Measurements from ENCODE around the gene ACTL7B.

ACTL7B gene

DNA sequence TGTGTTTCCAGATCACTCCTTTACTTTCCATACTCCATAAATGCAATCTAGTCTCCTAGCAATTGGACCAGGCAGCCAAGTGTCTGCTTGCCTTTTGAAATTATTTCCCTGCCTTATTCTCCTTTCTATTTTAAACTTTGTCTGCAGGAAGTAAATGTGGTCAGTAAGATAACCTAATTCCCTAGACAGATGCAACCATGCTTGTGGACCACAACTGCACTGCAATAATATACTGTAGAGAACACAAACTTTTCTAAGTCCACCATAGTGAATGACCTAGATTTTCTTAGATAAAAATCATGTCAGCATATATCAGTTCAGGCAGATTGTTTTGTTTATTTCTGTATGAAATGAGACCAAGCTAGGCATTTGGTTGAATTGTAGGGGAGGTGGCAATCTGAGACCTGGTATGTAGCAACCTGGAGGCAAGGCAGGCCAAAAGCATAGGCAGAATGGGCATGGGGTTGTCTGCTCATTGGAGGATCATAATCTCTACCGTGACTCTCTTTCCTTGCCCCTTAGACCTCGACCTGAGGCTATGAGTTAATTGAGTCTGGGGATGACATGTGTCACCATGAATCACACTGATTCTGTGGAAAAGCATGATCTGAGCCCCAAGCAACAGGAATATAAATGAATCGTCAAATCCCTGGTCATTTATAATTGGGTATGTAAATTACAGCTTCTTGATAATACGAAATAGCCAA, 20.7 kb downstream of the ACTL7B start:
- H3K9me3 ChIP-seq (ENCODE audit: control insufficient read depth, low read length): no peaks in the 10 kb centered on the region
- 92 to 97% methylated on average over 4 of the region's 4 CpGs for WGBS, 2 experiments

DNA sequence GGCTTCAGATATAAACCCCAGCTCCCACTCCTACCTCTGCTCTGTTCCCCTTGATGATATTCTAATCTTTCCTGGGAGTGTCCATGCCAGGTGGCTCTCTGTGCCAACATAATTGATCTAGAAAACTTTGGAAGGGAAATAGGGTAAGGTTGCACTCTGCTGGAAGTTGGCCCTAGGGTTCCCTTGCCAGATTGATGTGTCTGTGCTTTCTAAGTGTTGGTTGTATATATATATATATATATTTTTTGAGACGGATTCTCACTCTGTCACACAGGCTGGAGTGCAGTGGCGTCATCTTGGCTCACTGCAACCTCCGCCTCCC, 23.6 kb downstream of the ACTL7B start:
- H3K4me1 ChIP-seq (ENCODE audit: control insufficient read depth, insufficient read depth, low read length): peaks cover 7% of the 10 kb centered on the region
- WGBS, 2 experiments: 92 to 97% methylated on average over 3 of the region's 3 CpGs

More for the DNA sequence above, 20.7 kb downstream of the ACTL7B start:
- Histone ChIP-seq H3K36me3 (ENCODE audit: control insufficient read depth, insufficient read depth, low read length) (no peaks in the 10 kb centered on the region), H3K4me3 (ENCODE audit: insufficient read depth, low read depth, low read length) (no peak overlapping the region), H3K27ac (ENCODE audit: insufficient read depth, low read depth, low read length, poor library complexity, severe bottlenecking) (no peak overlapping the region), H3K4me1 (ENCODE audit: control insufficient read depth, insufficient read depth, low read length) (peaks cover 7% of the 10 kb centered on the region), H3K27me3 (ENCODE audit: control insufficient read depth, insufficient read depth, low read length, poor library complexity, severe bottlenecking) (no peaks in the 10 kb centered on the region)

GRCh38 chr9:108831496-108832178, 24.1 kb downstream of the ACTL7B start:
- no peak overlapping the region for H3K4me3 ChIP-seq (ENCODE audit: insufficient read depth, low read depth, low read length)
- H3K36me3 ChIP-seq (ENCODE audit: control insufficient read depth, insufficient read depth, low read length): no peaks in the 10 kb centered on the region
- no peaks in the 10 kb centered on the region for H3K9me3 ChIP-seq (ENCODE audit: control insufficient read depth, low read length)
- 96% methylated on average over 1 of the region's 1 CpG for WGBS, 2 experiments
- peaks cover 7% of the 10 kb centered on the region for H3K4me1 ChIP-seq (ENCODE audit: control insufficient read depth, insufficient read depth, low read length)
- H3K27ac ChIP-seq (ENCODE audit: insufficient read depth, low read depth, low read length, poor library complexity, severe bottlenecking): no peak overlapping the region
- no peaks in the 10 kb centered on the region for H3K27me3 ChIP-seq (ENCODE audit: control insufficient read depth, insufficient read depth, low read length, poor library complexity, severe bottlenecking)

More for the DNA sequence above, 23.6 kb downstream of the ACTL7B start:
- H3K9me3 ChIP-seq (ENCODE audit: control insufficient read depth, low read length): no peaks in the 10 kb centered on the region
- no peak overlapping the region for H3K27ac ChIP-seq (ENCODE audit: insufficient read depth, low read depth, low read length, poor library complexity, severe bottlenecking)
- H3K36me3 ChIP-seq (ENCODE audit: control insufficient read depth, insufficient read depth, low read length): no peaks in the 10 kb centered on the region
- no peaks in the 10 kb centered on the region for H3K27me3 ChIP-seq (ENCODE audit: control insufficient read depth, insufficient read depth, low read length, poor library complexity, severe bottlenecking)
- H3K4me3 ChIP-seq (ENCODE audit: insufficient read depth, low read depth, low read length): no peak overlapping the region

DNA sequence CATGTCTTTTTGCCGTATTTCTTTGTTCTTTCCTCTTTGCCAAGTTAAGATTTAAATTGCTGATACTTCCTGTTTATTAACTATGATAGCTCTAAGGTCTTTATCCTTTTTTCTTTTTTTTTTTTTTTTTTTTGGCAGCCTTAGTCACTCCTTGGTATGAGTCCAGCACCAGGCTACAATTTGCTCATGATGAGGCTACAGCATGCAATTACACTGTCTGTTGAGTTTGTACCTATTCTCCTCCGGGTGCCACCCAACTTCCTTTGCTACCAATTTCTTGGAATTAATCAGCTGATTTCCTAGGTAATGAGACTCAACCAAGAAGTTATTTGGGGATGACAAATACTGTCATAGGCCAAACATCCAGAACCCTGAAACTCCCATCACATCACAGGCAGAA, 25.5 kb downstream of the ACTL7B start:
- no peak overlapping the region for H3K27ac ChIP-seq (ENCODE audit: insufficient read depth, low read depth, low read length, poor library complexity, severe bottlenecking)
- no peaks in the 10 kb centered on the region for H3K36me3 ChIP-seq (ENCODE audit: control insufficient read depth, insufficient read depth, low read length)
- H3K4me3 ChIP-seq (ENCODE audit: insufficient read depth, low read depth, low read length): no peak overlapping the region
- H3K9me3 ChIP-seq (ENCODE audit: control insufficient read depth, low read length): no peaks in the 10 kb centered on the region
- H3K4me1 ChIP-seq (ENCODE audit: control insufficient read depth, insufficient read depth, low read length): no peaks in the 10 kb centered on the region
- WGBS, 2 experiments: 92 to 94% methylated on average over 2 of the region's 2 CpGs
- no peaks in the 10 kb centered on the region for H3K27me3 ChIP-seq (ENCODE audit: control insufficient read depth, insufficient read depth, low read length, poor library complexity, severe bottlenecking)

GRCh38 chr9:108823829-108824228, 32.0 kb downstream of the ACTL7B start:
- Histone ChIP-seq H3K27ac (ENCODE audit: insufficient read depth, low read depth, low read length, poor library complexity, severe bottlenecking) (no peak overlapping the region), H3K27me3 (ENCODE audit: control insufficient read depth, insufficient read depth, low read length, poor library complexity, severe bottlenecking) (no peaks in the 10 kb centered on the region)
- 91 to 93% methylated on average over 3 of the region's 3 CpGs for WGBS, 2 experiments

DNA sequence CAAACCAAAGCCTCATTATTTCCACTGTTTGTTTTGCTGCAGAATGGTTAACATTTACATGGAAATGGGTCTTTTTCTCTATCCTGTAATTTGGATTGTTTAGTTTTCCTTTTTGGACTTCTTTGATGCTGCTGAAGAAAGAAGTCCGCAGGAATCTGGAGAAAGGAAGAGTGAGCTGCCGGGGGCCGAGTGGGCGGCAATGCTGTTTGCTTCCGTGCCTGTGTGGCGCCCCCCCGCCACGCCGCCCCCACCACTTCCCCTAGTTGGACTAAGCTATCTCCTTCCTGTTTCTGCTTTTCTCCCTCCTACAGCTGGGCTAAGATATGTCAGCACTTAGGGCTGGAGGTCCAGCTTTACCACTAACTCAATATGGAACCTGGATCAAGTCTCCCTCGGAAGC, 39.7 kb downstream of the ACTL7B start:
- no peaks in the 10 kb centered on the region for H3K4me1 ChIP-seq (ENCODE audit: control insufficient read depth, insufficient read depth, low read length)
- no peak overlapping the region for H3K4me3 ChIP-seq (ENCODE audit: insufficient read depth, low read depth, low read length)
- H3K36me3 ChIP-seq (ENCODE audit: control insufficient read depth, insufficient read depth, low read length): no peaks in the 10 kb centered on the region
- WGBS, 2 experiments: 63 to 65% methylated on average over 10 of the region's 10 CpGs
- H3K27ac ChIP-seq (ENCODE audit: insufficient read depth, low read depth, low read length, poor library complexity, severe bottlenecking): no peak overlapping the region
- H3K27me3 ChIP-seq (ENCODE audit: control insufficient read depth, insufficient read depth, low read length, poor library complexity, severe bottlenecking): no peaks in the 10 kb centered on the region
- no peaks in the 10 kb centered on the region for H3K9me3 ChIP-seq (ENCODE audit: control insufficient read depth, low read length)

More at GRCh38 chr9:108823829-108824228, 32.0 kb downstream of the ACTL7B start:
- no peaks in the 10 kb centered on the region for H3K4me1 ChIP-seq (ENCODE audit: control insufficient read depth, insufficient read depth, low read length)
- H3K9me3 ChIP-seq (ENCODE audit: control insufficient read depth, low read length): no peaks in the 10 kb centered on the region
- no peaks in the 10 kb centered on the region for H3K36me3 ChIP-seq (ENCODE audit: control insufficient read depth, insufficient read depth, low read length)
- H3K4me3 ChIP-seq (ENCODE audit: insufficient read depth, low read depth, low read length): no peak overlapping the region

DNA sequence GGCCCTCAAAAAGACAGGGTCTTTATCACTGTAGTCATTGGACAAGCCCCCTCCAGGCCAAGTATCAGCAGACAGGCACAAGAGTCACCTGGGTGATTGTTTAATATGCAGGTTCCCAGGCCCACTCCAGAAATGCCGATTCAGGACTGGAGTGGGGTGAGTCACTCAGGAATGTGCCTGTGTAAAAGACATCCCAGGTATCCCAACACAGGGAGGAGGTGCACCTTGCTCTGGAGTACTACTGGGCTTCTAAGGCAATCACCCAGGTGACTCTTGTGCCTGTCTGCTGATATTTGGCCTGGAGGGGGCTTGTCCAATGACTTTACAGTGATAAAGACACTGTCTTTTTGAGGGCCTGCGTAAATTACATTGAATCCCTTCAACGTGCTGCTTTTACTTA, 40.6 kb downstream of the ACTL7B start:
- Histone ChIP-seq H3K27ac (ENCODE audit: insufficient read depth, low read depth, low read length, poor library complexity, severe bottlenecking) (no peak overlapping the region), H3K4me1 (ENCODE audit: control insufficient read depth, insufficient read depth, low read length) (no peaks in the 10 kb centered on the region), H3K36me3 (ENCODE audit: control insufficient read depth, insufficient read depth, low read length) (no peaks in the 10 kb centered on the region), H3K27me3 (ENCODE audit: control insufficient read depth, insufficient read depth, low read length, poor library complexity, severe bottlenecking) (no peaks in the 10 kb centered on the region), H3K4me3 (ENCODE audit: insufficient read depth, low read depth, low read length) (no peak overlapping the region), H3K9me3 (ENCODE audit: control insufficient read depth, low read length) (no peaks in the 10 kb centered on the region)
- WGBS, 2 experiments: 88 to 91% methylated on average over 3 of the region's 3 CpGs

- Histone ChIP-seq H3K9me3 (ENCODE audit: control insufficient read depth, low read length) (no peaks in the 10 kb centered on the region), H3K4me3 (ENCODE audit: insufficient read depth, low read depth, low read length) (no peak overlapping the region), H3K4me1 (ENCODE audit: control insufficient read depth, insufficient read depth, low read length) (no peaks in the 10 kb centered on the region), H3K27ac (ENCODE audit: insufficient read depth, low read depth, low read length, poor library complexity, severe bottlenecking) (no peak overlapping the region), H3K36me3 (ENCODE audit: control insufficient read depth, insufficient read depth, low read length) (no peaks in the 10 kb centered on the region), H3K27me3 (ENCODE audit: control insufficient read depth, insufficient read depth, low read length, poor library complexity, severe bottlenecking) (no peaks in the 10 kb centered on the region)
- WGBS, 2 experiments: 90 to 94% methylated on average over 2 of the region's 2 CpGs
Measured at GRCh38 chr9:108813951-108814601, 41.7 kb downstream of the ACTL7B start.

DNA sequence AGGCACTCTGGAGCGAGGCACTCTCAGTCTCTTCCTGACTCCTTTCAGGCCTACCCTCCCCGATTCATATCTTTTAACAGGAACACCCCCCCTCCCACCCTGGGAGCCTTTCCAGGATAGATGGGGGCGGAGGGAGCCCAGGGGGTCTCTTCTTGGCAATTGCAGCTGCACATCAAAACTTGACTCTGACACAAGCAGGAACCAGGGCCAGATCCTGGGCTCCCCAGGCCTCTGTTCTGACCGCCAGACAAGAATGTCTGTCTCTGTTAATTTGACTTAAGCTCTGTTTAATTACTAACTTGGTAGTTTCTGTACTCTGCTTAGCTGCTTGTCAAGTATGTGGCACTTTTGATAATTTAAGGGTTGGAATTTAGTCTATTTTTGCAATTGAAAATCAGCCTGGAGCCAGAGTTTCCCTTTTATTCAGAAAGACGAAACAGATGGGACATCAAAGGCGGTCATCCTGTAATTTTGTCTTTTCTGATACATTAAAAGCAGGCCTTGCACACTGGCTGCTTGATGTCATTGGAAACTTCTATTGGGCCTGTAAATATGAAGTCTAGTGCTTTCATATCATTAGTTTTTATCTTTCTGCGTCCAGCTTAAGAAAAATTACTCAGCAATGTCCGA, 43.3 kb downstream of the ACTL7B start:
- H3K9me3 ChIP-seq (ENCODE audit: control insufficient read depth, low read length): no peaks in the 10 kb centered on the region
- H3K27me3 ChIP-seq (ENCODE audit: control insufficient read depth, insufficient read depth, low read length, poor library complexity, severe bottlenecking): no peaks in the 10 kb centered on the region
- 84 to 91% methylated on average over 8 of the region's 8 CpGs for WGBS, 2 experiments
- H3K27ac ChIP-seq (ENCODE audit: insufficient read depth, low read depth, low read length, poor library complexity, severe bottlenecking): no peak overlapping the region
- H3K36me3 ChIP-seq (ENCODE audit: control insufficient read depth, insufficient read depth, low read length): no peaks in the 10 kb centered on the region
- no peaks in the 10 kb centered on the region for H3K4me1 ChIP-seq (ENCODE audit: control insufficient read depth, insufficient read depth, low read length)
- H3K4me3 ChIP-seq (ENCODE audit: insufficient read depth, low read depth, low read length): no peak overlapping the region

GRCh38 chr9:108811944-108812343, 43.8 kb downstream of the ACTL7B start:
- Histone ChIP-seq H3K9me3 (ENCODE audit: control insufficient read depth, low read length) (no peaks in the 10 kb centered on the region), H3K4me1 (ENCODE audit: control insufficient read depth, insufficient read depth, low read length) (no peaks in the 10 kb centered on the region), H3K36me3 (ENCODE audit: control insufficient read depth, insufficient read depth, low read length) (no peaks in the 10 kb centered on the region), H3K27ac (ENCODE audit: insufficient read depth, low read depth, low read length, poor library complexity, severe bottlenecking) (no peak overlapping the region), H3K27me3 (ENCODE audit: control insufficient read depth, insufficient read depth, low read length, poor library complexity, severe bottlenecking) (no peaks in the 10 kb centered on the region), H3K4me3 (ENCODE audit: insufficient read depth, low read depth, low read length) (no peak overlapping the region)
- whole genome bisulfite sequencing, 2 experiments: no CpG with 5 or more reads among the region's 1 CpG

Data from ectodermal cell (in vitro differentiated cells).